Measurements from ENCODE around the gene KCTD8.

The KCTD8 gene

GRCh38 chr4:44159991-44160390 is 288.6 kb downstream of the KCTD8 start:
- H3K27ac ChIP-seq = no peak overlapping the region
- CTCF ChIA-PET = no interaction called here
- no peak for DNase-seq (ENCODE audit: low spot score)
- POLR2A ChIA-PET (ENCODE audit: low non-redundant PET) = no interaction called here
- no peak for TF ChIP-seq CTCF (conservative IDR thresholded peaks at IDR 0.05; ENCODE audit: low read depth)

- ChIA-PET POLR2A (ENCODE audit: low non-redundant PET) (no interaction called here), CTCF (interaction anchor here (0.7 kb wide), 1 partner anchor 224 kb away, joined by 3 read pairs; no protein-coding TSS in a partner anchor)
- no peak for TF ChIP-seq CTCF (conservative IDR thresholded peaks at IDR 0.05; ENCODE audit: low read depth)
- peak; percentile 27 for DNase-seq (ENCODE audit: low spot score)
- H3K27ac ChIP-seq = no peak overlapping the region
These were observed 290.9 kb downstream of the KCTD8 start for GRCh38 chr4:44157611-44158277.

GRCh38 chr4:44150091-44150576 is 298.5 kb downstream of the KCTD8 start:
- DNase-seq (ENCODE audit: low spot score) = peak; percentile 39
- ChIA-PET POLR2A (ENCODE audit: low non-redundant PET) (no interaction called here), CTCF (interaction anchor here (0.7 kb wide), 1 partner anchor 1220 kb away, joined by 6 read pairs; no protein-coding TSS in a partner anchor)
- TF ChIP-seq CTCF (conservative IDR thresholded peaks at IDR 0.05; ENCODE audit: low read depth) = no peak
- H3K27ac ChIP-seq = no peak overlapping the region

GRCh38 chr4:44149282-44149681 is 299.3 kb downstream of the KCTD8 start:
- no peak for TF ChIP-seq CTCF (conservative IDR thresholded peaks at IDR 0.05; ENCODE audit: low read depth)
- ChIA-PET POLR2A (ENCODE audit: low non-redundant PET) (no interaction called here), CTCF (interaction anchor here (0.5 kb wide), 1 partner anchor 61 kb away, joined by 3 read pairs; no protein-coding TSS in a partner anchor)
- DNase-seq (ENCODE audit: low spot score) = no peak
- no peak overlapping the region for H3K27ac ChIP-seq

GRCh38 chr4:44147571-44148075 is 301.0 kb downstream of the KCTD8 start:
- TF ChIP-seq CTCF (conservative IDR thresholded peaks at IDR 0.05; ENCODE audit: low read depth) = no peak
- CTCF ChIA-PET = no interaction called here
- no peak for DNase-seq (ENCODE audit: low spot score)
- POLR2A ChIA-PET (ENCODE audit: low non-redundant PET) = no interaction called here
- no peak overlapping the region for H3K27ac ChIP-seq

GRCh38 chr4:44146516-44146915 is 302.1 kb downstream of the KCTD8 start:
- DNase-seq (ENCODE audit: low spot score) = peak; percentile 5
- TF ChIP-seq CTCF (conservative IDR thresholded peaks at IDR 0.05; ENCODE audit: low read depth) = no peak
- H3K27ac ChIP-seq = no peak overlapping the region
- ChIA-PET POLR2A (ENCODE audit: low non-redundant PET) (no interaction called here), CTCF (no interaction called here)

Data from RWPE1 (cell line).